D341Med (cell line): ENCODE data around the gene STRA6.

Experiments
- DNase-seq: peaks from one replicate; pipeline ENCODE4 v3.0.0; 2012; ENCODE audit warnings: low spot score

Gene STRA6

GRCh38 chr15:74202452-74203401 is at the start of gene STRA6:
Gene STRA6, minus strand, starts transcription at chr15:74202787. Its CDS starts 520 bp downstream, at chr15:74202267.
- peak; percentile 89 for DNase-seq

GRCh38 chr15:74252291-74252690 is 49.7 kb upstream of the STRA6 start:
- no peak for DNase-seq

GRCh38 chr15:74251131-74251811 is 48.7 kb upstream of the STRA6 start:
- DNase-seq, result no peak

- DNase-seq, result no peak
These were observed 47.7 kb upstream of the STRA6 start for GRCh38 chr15:74250266-74250665.

- peak; percentile 95 for DNase-seq
These were observed 42.9 kb upstream of the STRA6 start for GRCh38 chr15:74245342-74245931.

- DNase-seq, result no peak
These were observed 42.3 kb upstream of the STRA6 start for GRCh38 chr15:74244822-74245341.

GRCh38 chr15:74243431-74243830 is 40.8 kb upstream of the STRA6 start:
- DNase-seq, result no peak

- DNase-seq, result no peak
These were observed 40.0 kb upstream of the STRA6 start for GRCh38 chr15:74242441-74243185.

- no peak for DNase-seq
These were observed 38.5 kb upstream of the STRA6 start for GRCh38 chr15:74240897-74241614.

GRCh38 chr15:74240002-74240568 is 37.5 kb upstream of the STRA6 start:
- DNase-seq, result peak; percentile 91

GRCh38 chr15:74239051-74239705 is 36.6 kb upstream of the STRA6 start:
- no peak for DNase-seq

GRCh38 chr15:74235962-74236361 is 33.4 kb upstream of the STRA6 start, which contains the start of gene CCDC33:
Gene CCDC33, plus strand, starts transcription at chr15:74236326. Its CDS starts 394 bp downstream, at chr15:74236720.
- DNase-seq, result no peak

- DNase-seq, result peak; percentile 70
These were observed 31.9 kb upstream of the STRA6 start for GRCh38 chr15:74234598-74234875.

- no peak for DNase-seq
These were observed 31.4 kb upstream of the STRA6 start for GRCh38 chr15:74233851-74234597.

- no peak for DNase-seq
These were observed 30.8 kb upstream of the STRA6 start for GRCh38 chr15:74233373-74233772.

- no peak for DNase-seq
These were observed 28.9 kb upstream of the STRA6 start for GRCh38 chr15:74231475-74231874.

GRCh38 chr15:74229686-74230085 is 27.1 kb upstream of the STRA6 start:
- DNase-seq, result no peak

GRCh38 chr15:74228723-74229081 is 26.1 kb upstream of the STRA6 start:
- DNase-seq, result peak; percentile 84

- DNase-seq, result no peak
These were observed 25.6 kb upstream of the STRA6 start for GRCh38 chr15:74227968-74228722.
